GM19372 (cell line): ENCODE measurements around the gene THBS1.
A peak's percentile ranks its signal among the peaks of the same experiment; 100 is the strongest.

Experiments used
- ATAC-seq: cut with Tn5 transposase; IDR thresholded peaks from one replicate; pipeline ENCODE4 v1.9.1; 2021; ENCODE audit warnings: mild to moderate bottlenecking, low read depth, moderate library complexity; ENCODE audit not compliant: unreplicated experiment

THBS1 gene

DNA sequence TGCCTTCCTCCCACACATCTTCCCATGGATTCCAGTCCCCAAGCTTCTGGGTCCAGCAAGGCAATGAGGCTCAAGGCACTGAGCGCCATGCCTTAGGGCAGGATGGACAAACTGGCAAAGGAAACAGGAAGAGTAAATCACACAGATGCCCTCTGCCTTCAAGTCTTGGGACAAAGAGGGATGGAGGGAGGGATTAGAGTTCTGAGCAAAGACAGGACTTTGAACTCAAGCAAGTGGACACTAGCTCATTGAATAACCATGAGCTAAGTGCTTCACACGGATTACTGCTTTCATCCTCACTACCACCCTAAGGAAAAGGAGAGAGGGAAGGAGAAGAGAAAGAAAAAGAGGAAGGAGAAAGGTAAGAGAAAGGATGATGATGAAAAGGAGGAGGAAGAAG, 7.6 kb upstream of the THBS1 start:
- ATAC-seq: no peak

DNA sequence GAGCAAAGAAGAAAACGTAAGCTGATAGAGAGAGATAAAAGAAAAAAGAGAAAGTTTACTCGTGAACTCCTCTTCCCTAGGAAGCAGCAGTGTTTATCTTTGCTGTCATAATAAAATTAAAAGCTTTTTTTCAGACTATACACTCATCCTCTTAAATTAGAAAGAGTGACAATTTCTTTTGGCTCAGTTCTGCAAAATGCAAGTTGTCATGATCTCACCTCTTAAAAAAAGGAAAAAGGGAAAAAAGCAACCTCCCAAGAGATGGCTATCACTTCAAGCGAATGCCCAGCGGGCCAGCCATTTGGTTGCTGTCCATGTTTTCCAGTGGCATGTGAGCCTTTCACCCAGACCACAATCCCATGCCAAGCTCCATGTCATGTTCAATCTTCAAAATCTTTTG, 7.0 kb upstream of the THBS1 start:
- ATAC-seq: no peak

DNA sequence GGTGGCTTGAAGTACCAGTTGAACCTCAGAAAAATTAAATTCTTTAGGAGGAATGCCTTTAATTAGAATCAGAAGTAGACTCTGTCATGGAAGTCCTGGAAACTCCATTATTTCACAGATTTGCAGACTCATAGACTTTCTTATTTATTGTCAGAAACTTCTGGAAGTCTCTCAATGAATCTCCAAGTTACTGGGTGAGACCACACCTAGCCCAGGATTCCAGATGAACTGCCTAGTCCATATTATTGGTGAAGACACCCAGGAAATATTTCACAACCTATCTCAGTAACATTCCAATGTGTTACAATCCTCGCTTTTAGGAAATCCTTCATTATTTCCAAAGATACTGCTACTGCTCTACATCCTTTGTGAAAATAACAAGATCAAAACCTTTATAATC, 6.5 kb upstream of the THBS1 start:
- no peak for ATAC-seq

DNA sequence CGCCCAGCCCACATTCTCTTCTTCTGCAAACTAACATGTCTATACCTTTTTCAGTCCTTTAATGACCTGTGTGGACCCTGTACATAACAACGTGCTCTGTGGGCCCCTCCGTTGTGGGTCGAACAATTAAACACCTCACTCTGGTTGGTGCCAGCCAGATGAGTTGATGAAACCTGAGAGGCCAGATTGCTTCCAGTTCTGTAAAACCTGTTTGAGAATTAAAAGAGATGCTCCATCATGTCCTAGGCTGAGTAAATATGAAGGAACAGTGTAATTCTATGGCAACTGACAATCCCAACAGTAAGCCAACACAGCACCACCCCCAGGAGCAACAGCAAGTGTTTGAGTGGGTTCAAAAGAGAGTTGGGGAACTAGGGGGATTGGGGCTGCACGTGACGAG, 5.7 kb upstream of the THBS1 start:
- no peak for ATAC-seq

DNA sequence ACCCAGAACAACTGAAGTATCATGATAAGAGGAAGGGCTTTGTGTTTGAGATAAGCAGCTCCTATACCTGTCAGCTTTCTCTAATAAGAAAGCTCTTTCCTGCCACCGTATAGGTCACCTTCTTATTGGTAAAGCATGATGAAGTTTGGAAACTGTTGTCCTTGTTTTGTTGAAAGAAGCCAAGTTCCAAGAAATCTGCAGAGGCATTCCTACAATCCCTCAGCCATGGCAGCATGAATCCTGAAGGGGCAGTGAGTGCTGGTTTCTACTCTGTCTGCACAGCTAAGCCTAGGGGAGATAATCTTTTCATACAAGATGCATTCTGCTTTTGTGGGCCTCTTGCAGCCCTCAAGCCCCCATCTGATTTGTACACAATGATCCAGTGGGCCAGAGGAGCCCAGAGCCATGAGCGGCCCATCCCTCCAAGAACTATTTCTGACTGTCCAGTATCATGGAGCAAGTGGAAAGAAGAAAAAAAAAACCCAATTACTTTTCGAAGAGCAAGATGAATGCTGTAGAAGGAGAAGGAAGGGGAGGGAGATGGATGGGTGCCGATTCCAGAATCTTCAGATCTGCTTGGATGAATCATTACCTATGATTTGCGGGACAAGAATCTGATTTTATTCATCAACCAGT, 1.9 kb upstream of the THBS1 start:
- ATAC-seq: no peak

DNA sequence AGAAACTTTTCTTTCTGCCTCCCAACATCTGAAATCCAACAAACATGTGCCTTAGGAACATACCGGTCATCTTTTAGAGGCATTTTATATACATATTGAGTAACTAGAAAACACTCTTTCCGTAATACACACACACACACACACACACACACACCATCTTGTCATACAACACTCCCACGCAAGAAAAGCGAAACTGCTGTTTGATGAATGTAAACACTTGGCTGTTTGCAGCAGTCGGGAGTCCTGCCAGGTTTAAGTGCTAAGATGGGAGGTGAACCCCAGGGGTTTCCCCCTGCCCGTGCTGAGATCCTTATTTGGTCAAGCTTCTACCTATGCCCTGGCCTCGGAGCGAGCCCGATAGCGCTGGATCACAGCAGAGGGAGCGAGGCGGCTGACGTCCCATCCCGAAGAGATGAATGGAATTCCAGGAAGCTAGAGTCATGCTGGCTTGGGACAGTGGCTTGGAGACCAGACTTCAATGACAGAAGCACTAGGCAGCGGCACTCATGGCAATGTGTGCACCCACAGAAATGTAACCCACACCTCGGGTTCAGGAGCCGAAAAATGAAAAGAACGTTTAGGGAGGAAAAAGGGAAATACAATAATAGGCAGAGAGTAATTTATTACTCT, 1.3 kb upstream of the THBS1 start:
- ATAC-seq: no peak

DNA sequence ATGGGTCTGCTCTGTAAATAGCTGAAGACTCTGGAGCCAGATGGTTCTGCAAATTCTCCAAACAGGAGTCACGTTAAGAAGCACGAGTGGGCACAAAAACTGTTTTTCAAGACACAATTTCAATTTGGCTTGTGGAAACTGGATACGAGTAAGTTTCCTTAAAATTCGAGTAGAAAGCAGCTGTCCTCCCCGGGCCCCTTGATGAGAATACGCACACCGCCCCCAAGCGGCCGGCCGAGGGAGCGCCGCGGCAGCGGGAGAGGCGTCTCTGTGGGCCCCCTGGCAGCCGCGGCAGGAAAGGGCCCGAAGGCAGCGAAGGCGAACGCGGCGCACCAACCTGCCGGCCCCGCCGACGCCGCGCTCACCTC, 778 bp upstream of the THBS1 start:
- peak; percentile 83 for ATAC-seq

DNA sequence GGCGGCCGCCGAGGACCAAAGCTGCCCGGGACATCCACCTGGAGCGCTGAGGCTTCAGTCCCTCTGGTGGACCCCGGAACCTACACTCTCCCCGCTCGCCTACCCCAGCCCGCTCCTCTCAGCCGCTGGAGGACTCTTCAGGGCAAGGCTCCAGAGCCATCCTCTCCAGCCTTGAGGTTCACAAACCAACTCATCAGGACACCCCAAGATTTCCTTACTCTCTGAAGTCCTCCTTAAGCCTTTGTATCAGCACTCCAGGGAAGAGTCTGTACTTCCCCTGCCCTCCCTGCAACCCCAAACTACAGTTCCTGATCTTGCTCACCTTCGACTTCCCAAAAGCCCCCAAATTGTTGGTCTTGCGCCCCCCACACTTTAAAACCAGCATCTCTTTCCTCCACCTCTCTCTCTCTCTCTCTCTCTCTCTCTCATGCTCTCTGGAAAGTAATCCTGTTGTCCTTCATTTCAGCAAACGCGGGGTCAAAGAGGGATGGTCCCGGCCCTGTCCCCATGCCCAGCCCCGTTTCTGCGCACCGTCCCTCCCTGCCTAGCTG, 438 bp downstream of the THBS1 start:
- ATAC-seq: no peak

DNA sequence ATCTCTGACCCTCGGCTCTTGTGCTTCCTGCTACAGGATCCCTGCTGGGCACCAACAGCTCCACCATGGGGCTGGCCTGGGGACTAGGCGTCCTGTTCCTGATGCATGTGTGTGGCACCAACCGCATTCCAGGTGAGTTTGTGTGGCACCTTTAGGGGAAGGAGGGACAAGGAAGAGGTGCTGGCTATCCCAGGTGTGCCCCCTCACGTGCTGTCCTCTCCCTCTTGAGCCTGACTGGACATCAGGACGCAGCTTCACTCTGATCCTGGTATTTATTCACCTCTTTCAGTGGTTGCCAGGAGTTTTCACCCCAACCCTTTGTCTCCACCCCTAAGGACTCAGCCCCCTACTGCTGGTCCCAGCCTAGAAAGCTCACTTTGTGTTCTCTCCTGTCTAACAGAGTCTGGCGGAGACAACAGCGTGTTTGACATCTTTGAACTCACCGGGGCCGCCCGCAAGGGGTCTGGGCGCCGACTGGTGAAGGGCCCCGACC, 960 bp downstream of the THBS1 start:
- no peak for ATAC-seq

DNA sequence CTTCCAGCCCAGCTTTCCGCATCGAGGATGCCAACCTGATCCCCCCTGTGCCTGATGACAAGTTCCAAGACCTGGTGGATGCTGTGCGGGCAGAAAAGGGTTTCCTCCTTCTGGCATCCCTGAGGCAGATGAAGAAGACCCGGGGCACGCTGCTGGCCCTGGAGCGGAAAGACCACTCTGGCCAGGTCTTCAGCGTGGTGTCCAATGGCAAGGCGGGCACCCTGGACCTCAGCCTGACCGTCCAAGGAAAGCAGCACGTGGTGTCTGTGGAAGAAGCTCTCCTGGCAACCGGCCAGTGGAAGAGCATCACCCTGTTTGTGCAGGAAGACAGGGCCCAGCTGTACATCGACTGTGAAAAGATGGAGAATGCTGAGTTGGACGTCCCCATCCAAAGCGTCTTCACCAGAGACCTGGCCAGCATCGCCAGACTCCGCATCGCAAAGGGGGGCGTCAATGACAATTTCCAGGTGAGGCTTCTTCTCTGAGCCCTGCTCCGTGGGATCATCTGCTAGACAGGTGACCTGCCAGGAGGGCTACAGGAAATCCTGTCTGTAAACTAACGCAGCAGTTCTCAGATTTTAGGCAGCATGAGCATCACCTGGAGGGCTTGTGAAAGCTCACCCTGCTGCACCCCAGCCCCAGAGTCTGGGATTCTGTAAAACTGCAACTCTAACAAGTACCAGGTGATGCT, 1.6 kb downstream of the THBS1 start:
- ATAC-seq: no peak

DNA sequence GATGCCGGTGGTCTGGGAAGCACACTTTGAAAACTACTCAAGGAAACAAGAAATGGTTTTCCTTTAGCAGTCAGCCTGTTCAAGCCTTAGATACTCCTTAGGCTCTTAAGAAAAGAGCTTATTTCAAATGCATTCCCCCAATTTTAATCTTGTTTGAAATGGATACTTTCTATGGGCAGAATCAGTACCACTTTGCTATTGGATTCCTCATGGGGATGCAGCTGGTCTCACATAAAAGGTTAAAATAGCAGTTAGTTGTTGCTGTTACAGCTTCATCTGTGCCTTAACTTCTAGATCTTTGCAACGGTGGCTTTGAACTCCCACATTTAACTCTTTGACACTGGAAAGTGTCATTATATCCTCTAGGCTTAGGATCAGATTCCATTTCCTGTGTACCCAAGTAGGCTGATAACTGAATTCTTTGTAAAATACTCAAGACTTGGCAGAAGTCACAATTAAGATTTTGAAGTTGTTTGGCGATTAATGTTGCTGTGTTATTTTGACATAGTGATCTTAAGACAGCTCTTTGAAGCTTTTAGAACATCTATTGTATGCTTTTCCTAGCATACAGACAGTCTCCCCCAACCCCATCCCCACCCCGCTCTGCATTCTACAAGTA, 2.2 kb downstream of the THBS1 start:
- ATAC-seq: no peak

DNA sequence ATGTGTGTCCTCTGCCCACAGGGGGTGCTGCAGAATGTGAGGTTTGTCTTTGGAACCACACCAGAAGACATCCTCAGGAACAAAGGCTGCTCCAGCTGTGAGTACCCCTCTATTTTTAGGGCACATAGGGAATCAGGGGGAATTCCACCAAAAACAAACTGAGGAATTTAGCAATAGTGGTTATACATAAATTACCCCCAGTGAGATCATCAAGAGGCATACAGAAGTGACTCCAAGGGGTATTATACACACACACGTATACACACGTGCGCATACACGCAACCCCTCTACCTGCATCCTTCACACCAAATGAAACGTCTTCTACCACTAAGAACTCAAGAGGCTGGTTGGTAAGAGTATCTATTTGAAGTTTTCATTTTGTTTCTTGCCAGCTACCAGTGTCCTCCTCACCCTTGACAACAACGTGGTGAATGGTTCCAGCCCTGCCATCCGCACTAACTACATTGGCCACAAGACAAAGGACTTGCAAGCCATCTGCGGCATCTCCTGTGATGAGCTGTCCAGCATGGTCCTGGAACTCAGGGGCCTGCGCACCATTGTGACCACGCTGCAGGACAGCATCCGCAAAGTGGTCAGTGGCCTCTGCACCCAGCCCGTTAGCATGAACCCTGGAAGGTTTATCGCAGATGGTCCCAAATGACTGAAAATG, 2.9 kb downstream of the THBS1 start:
- no peak for ATAC-seq

DNA sequence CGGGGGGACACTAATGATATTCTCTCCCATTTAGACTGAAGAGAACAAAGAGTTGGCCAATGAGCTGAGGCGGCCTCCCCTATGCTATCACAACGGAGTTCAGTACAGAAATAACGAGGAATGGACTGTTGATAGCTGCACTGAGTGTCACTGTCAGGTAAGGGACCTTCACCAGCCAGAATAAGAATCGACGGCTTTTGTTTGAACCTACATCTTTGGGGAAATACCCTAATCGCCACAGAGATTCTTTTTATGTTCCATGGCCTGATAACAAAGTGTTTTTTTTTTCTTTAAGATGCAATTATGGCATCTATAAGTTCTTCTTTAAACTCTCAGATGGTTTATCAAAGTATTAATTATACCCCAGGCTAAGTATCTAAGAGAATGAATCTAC, 3.4 kb downstream of the THBS1 start:
- ATAC-seq: no peak

DNA sequence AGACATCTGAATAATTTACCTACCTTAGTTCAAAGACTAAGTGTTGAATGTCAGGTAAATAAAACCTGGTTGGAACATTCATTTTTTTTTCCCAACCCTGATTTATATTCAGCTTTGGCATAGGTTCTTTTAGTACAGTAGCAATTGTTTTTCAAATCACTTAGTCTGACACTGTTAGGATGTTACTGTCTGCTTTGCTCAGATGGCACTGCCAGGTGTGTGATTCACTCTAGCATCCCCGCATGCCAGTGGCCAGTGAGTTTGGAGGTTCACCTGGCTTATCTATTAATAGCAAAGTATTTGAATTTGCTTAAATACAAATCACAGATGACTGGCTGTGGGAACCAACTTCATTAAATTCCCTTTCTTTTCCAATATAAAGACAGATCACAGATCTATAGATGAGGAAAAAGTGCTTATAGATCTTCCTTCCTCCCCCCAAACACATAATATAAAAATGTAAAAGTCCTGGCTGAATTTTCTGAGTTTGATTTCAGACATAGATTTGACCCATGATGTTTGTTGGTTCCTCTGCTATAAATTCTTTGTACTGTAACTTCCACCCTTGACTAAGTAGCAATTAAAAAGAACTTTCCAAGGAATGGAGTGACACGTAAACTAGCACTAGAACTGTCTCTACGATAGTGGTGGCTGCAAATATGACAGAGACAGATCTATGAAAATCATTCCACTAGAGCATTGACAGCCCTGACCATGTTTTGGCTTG, 3.9 kb downstream of the THBS1 start:
- ATAC-seq: no peak

DNA sequence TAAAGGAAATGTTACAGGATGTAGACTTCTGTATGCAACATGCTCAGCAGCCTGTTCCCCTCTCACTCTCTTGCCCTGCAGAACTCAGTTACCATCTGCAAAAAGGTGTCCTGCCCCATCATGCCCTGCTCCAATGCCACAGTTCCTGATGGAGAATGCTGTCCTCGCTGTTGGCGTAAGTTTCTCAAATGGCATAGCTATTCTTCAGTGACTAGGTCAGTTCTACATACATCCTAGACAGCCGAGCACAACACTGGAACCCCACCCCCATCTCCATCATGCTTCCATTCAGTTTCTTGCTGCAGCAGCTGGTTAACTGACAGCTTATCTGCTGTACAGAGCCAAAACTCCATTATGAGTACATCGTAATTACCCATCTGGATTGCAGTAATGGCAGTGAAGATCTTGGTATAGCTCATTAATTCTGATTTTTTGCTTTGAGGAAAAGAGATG, 4.5 kb downstream of the THBS1 start:
- no peak for ATAC-seq

DNA sequence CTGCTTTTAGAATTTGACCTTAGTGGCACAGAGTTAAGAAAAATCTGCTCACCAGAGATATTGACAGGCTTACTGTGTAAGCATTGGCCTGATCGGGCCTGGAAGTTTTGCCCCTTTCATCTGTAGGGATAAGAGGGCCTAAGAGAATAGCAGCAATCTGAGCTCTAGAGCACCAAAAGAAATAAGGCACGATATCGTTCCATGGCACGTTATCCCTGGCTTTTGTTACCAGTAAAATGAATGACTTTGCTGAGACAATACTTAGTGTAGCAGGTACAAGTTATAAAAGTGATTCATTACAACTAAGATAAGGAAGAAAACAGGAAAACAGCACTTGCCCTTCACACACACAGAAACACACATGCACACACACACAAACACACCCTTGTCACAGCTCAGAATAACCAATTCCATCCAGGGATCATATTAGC, 5.0 kb downstream of the THBS1 start:
- ATAC-seq: no peak

DNA sequence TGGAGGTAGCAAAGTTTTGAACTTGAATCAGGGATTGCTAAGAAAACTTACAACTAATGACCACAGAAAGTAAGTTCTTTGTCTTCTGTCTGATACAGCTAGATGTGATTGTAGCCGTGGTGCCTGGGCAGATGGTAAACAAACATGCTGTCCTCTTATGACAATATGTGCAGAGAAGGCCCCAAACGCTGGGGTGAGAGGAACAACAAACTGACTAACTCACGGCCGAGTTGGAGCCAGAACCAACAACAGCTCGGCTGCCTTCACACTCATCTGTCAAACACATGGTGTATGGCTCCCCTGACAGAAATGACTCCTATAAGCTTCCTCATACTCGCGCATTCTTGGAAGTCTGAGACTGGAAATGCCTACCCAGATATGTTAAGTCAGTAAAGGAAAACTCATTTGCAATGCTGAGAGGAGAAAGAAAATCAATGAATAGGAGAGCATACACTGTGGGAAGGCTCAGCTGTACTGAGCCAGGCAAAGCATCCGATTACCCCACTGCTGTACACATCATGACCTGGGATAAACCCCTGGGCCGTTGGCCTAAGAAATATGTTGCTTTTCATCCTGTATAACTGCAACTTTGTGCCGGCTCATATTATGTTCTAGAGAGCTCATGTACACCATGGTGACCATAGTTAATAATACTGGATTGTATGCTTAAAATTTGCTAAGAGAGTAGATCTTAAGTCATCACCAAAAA, 5.7 kb downstream of the THBS1 start:
- no peak for ATAC-seq

DNA sequence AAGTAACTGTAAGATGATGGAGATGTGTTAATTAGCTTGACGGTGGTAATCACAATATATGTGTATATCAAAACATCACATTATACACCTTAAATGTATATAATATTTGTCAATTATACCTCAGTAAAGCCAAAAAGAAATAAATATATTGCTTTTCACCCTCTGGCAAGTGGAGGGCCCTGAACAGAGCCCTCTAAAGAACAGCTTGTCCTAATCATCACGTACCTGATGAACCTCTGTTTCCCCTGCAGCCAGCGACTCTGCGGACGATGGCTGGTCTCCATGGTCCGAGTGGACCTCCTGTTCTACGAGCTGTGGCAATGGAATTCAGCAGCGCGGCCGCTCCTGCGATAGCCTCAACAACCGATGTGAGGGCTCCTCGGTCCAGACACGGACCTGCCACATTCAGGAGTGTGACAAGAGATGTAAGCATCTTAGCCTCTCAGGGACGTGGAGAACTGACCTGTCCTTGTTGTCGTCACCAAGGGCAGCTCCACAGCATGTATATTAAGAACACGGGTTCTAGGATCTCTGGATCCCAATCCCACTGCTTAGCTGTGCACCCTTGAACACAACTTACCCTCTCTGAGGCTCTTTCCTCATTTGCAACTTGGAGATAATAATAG, 6.3 kb downstream of the THBS1 start:
- ATAC-seq: no peak
